A673 (cell line): ENCODE measurements around the gene AHCYL2.
"Not testable (repeated sequence)": the region's sequence is repeated elsewhere in the genome, so short reads cannot be mapped to it uniquely, and the experiment has no call there.

Experiments used
- CTCF ChIP-seq: fragments of 300-800, 200-600 bp; sonication (generic); conservative IDR thresholded peaks from 2 replicates; pipeline ENCODE4 v1.5.1; 2017; ENCODE audit warnings: low read depth, mild to moderate bottlenecking, antibody characterized with exemption, low read length, moderate library complexity, mixed read lengths
- EZH2 ChIP-seq: fragments of 200-600 bp; sonication (generic); IDR thresholded peaks from 2 replicates; pipeline ENCODE4 v1.6.1; 2017; ENCODE audit warnings: borderline replicate concordance, low read depth, mild to moderate bottlenecking, mixed read lengths, antibody characterized with exemption, low read length; ENCODE audit not compliant: poor library complexity, severe bottlenecking

- not testable (repeated sequence) for TF ChIP-seq CTCF, EZH2
Observed at GRCh38 chr7:129219166-129219565, 5.7 kb upstream of the AHCYL2 start.
